ENCODE measurements around the gene ST6GALNAC1. TPM values are rescaled to one million over a fixed set of nuclear protein-coding genes. Genes with fewer than 3 reads are reported as not detected.

The ST6GALNAC1 gene
- total RNA-seq, 1 donor from 2014 or later: 6.6 TPM

- DNase-seq (ENCODE audit: low spot score, unreplicated experiment): no peak
- H3K27me3 Mint-ChIP-seq: peaks cover 55% of the 10 kb centered on the region
These were observed 59.0 kb downstream of the ST6GALNAC1 start for GRCh38 chr17:76584427-76585032.

DNA sequence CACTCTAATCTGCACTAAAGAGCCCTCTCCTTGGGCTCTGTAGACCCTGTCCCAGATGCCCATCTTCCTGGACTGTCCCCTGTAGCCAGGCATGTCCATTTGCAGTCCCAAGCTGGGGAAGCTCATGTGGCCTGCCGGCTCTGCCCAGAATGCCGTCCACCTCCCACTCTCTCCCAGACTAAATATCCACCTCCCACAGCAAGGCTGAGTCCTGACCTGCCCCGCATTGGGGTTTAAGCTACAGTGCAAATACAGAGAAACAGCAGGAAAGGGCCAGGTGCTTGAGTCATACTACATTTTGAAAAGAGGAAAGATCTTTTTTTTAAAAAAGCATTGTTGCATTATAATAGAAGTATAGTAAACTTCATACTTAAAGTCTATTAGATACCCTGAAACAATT is 60.9 kb downstream of the ST6GALNAC1 start:
- no peak overlapping the region for H3K27ac Mint-ChIP-seq
- no peak overlapping the region for H3K4me3 Mint-ChIP-seq (ENCODE audit: low read depth)
- H3K36me3 Mint-ChIP-seq (ENCODE audit: insufficient read depth): no peaks in the 10 kb centered on the region
- no peak for TF ChIP-seq CTCF (IDR thresholded peaks at IDR 0.05; ENCODE audit: unreplicated experiment)
- DNase-seq (ENCODE audit: low spot score, unreplicated experiment): no peak
- peaks cover 41% of the 10 kb centered on the region for H3K27me3 Mint-ChIP-seq
- H3K4me1 Mint-ChIP-seq (ENCODE audit: low read depth): no peaks in the 10 kb centered on the region
- no peaks in the 10 kb centered on the region for H3K9me3 Mint-ChIP-seq (ENCODE audit: low read depth)

More at GRCh38 chr17:76584427-76585032, 59.0 kb downstream of the ST6GALNAC1 start:
- no peak for TF ChIP-seq CTCF (IDR thresholded peaks at IDR 0.05; ENCODE audit: unreplicated experiment)
- H3K4me1 Mint-ChIP-seq (ENCODE audit: low read depth): no peaks in the 10 kb centered on the region
- H3K27ac Mint-ChIP-seq: no peak overlapping the region
- peak overlapping the region; percentile 64 for H3K4me3 Mint-ChIP-seq (ENCODE audit: low read depth)
- H3K36me3 Mint-ChIP-seq (ENCODE audit: insufficient read depth): no peaks in the 10 kb centered on the region
- H3K9me3 Mint-ChIP-seq (ENCODE audit: low read depth): no peaks in the 10 kb centered on the region

GRCh38 chr17:76581515-76581914 is 62.0 kb downstream of the ST6GALNAC1 start:
- no peak overlapping the region for H3K4me3 Mint-ChIP-seq (ENCODE audit: low read depth)
- no peak for TF ChIP-seq CTCF (IDR thresholded peaks at IDR 0.05; ENCODE audit: unreplicated experiment)
- H3K4me1 Mint-ChIP-seq (ENCODE audit: low read depth): no peaks in the 10 kb centered on the region
- no peaks in the 10 kb centered on the region for H3K9me3 Mint-ChIP-seq (ENCODE audit: low read depth)
- H3K27me3 Mint-ChIP-seq: peaks cover 31% of the 10 kb centered on the region
- no peaks in the 10 kb centered on the region for H3K36me3 Mint-ChIP-seq (ENCODE audit: insufficient read depth)
- H3K27ac Mint-ChIP-seq: no peak overlapping the region
- DNase-seq (ENCODE audit: low spot score, unreplicated experiment): no peak

- Mint-ChIP-seq H3K9me3 (ENCODE audit: low read depth) (no peaks in the 10 kb centered on the region), H3K27me3 (peaks cover 21% of the 10 kb centered on the region), H3K4me3 (ENCODE audit: low read depth) (no peak overlapping the region), H3K27ac (no peak overlapping the region), H3K36me3 (ENCODE audit: insufficient read depth) (no peaks in the 10 kb centered on the region), H3K4me1 (ENCODE audit: low read depth) (no peaks in the 10 kb centered on the region)
- TF ChIP-seq CTCF (IDR thresholded peaks at IDR 0.05; ENCODE audit: unreplicated experiment): no peak
- no peak for DNase-seq (ENCODE audit: low spot score, unreplicated experiment)
These were observed 64.3 kb downstream of the ST6GALNAC1 start for GRCh38 chr17:76579281-76579680.

DNA sequence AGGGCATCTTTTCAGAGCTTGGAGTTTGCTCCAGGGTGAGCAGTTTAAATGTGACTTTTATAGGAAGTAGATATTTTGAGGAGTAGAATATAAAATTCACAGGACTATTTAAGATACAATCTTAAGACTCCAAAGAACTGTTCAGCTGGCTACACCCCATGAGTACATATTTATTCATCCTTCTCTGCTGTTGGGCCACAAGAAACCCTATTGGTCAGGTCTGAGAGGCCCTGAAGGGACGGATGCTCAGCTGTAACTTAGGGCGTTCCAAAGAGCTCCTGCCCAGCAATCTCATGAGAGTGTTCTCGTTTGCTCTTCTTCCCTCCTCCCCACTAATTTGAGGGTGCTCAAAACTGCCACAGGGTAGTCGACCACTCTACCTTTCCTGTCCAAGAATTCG is 65.2 kb downstream of the ST6GALNAC1 start:
- no peak for TF ChIP-seq CTCF (IDR thresholded peaks at IDR 0.05; ENCODE audit: unreplicated experiment)
- no peak overlapping the region for H3K27ac Mint-ChIP-seq
- no peaks in the 10 kb centered on the region for H3K9me3 Mint-ChIP-seq (ENCODE audit: low read depth)
- no peak overlapping the region for H3K4me3 Mint-ChIP-seq (ENCODE audit: low read depth)
- H3K36me3 Mint-ChIP-seq (ENCODE audit: insufficient read depth): no peaks in the 10 kb centered on the region
- no peak for DNase-seq (ENCODE audit: low spot score, unreplicated experiment)
- H3K4me1 Mint-ChIP-seq (ENCODE audit: low read depth): no peaks in the 10 kb centered on the region
- peaks cover 12% of the 10 kb centered on the region for H3K27me3 Mint-ChIP-seq
